Dendritic cell treated with granulocyte-macrophage colony-stimulating factor and Interleukin-4, amounts not matched to agents 40 ng/mL and 50 ng/mL, for 4 days (primary cell): ENCODE measurements around the gene ARHGAP15.

Experiments
- H3K27ac Mint-ChIP-seq: one replicate; pipeline ENCODE4 v1.8.0; 2022; ENCODE audit warnings: mild to moderate bottlenecking, mixed read lengths
- H3K27me3 Mint-ChIP-seq: one replicate; pipeline ENCODE4 v1.8.0; 2022; ENCODE audit warnings: mild to moderate bottlenecking, mixed read lengths
- H3K36me3 Mint-ChIP-seq: one replicate; pipeline ENCODE4 v1.8.0; 2022; ENCODE audit warnings: low read depth, mixed read lengths
- H3K4me1 Mint-ChIP-seq: one replicate; pipeline ENCODE4 v1.8.0; 2022; ENCODE audit warnings: low read depth, mixed read lengths
- H3K4me3 Mint-ChIP-seq: one replicate; pipeline ENCODE4 v1.8.0; 2022; ENCODE audit warnings: mild to moderate bottlenecking, moderate library complexity, mixed read lengths
- H3K9me3 Mint-ChIP-seq: one replicate; pipeline ENCODE4 v1.8.0; 2022; ENCODE audit warnings: mixed read lengths
- intact Hi-C: fragments of 100-400 bp; cut with micrococcal nuclease; formaldehyde crosslinking; loops from one replicate; pipeline ENCODE4 v1.15.0; 2022

Gene ARHGAP15

GRCh38 chr2:143297182-143297581, 168.0 kb downstream of the ARHGAP15 start:
- no peaks in the 10 kb centered on the region for H3K9me3 Mint-ChIP-seq
- H3K36me3 Mint-ChIP-seq, result no peaks in the 10 kb centered on the region
- no peaks in the 10 kb centered on the region for H3K27me3 Mint-ChIP-seq
- no peak overlapping the region for H3K4me3 Mint-ChIP-seq
- intact Hi-C loops, result no loop called here
- no peak overlapping the region for H3K27ac Mint-ChIP-seq
- no peaks in the 10 kb centered on the region for H3K4me1 Mint-ChIP-seq

GRCh38 chr2:143300536-143300935, 171.3 kb downstream of the ARHGAP15 start:
- no peak overlapping the region for H3K27ac Mint-ChIP-seq
- H3K9me3 Mint-ChIP-seq, result no peaks in the 10 kb centered on the region
- H3K27me3 Mint-ChIP-seq, result no peaks in the 10 kb centered on the region
- no peaks in the 10 kb centered on the region for H3K36me3 Mint-ChIP-seq
- H3K4me3 Mint-ChIP-seq, result no peak overlapping the region
- H3K4me1 Mint-ChIP-seq, result no peaks in the 10 kb centered on the region
- intact Hi-C loops, result no loop called here

- H3K9me3 Mint-ChIP-seq, result no peaks in the 10 kb centered on the region
- H3K4me3 Mint-ChIP-seq, result no peak overlapping the region
- H3K36me3 Mint-ChIP-seq, result no peaks in the 10 kb centered on the region
- no peaks in the 10 kb centered on the region for H3K27me3 Mint-ChIP-seq
- H3K27ac Mint-ChIP-seq, result no peak overlapping the region
- no peaks in the 10 kb centered on the region for H3K4me1 Mint-ChIP-seq
- intact Hi-C loops, result no loop called here
Observed at GRCh38 chr2:143311426-143311825, 182.2 kb downstream of the ARHGAP15 start.

- Mint-ChIP-seq H3K4me3 (no peak overlapping the region), H3K27me3 (no peaks in the 10 kb centered on the region), H3K27ac (no peak overlapping the region), H3K4me1 (no peaks in the 10 kb centered on the region), H3K36me3 (no peaks in the 10 kb centered on the region), H3K9me3 (no peaks in the 10 kb centered on the region)
- intact Hi-C loops, result no loop called here
Observed at GRCh38 chr2:143312441-143312840, 183.2 kb downstream of the ARHGAP15 start.

GRCh38 chr2:143313861-143314260, 184.6 kb downstream of the ARHGAP15 start:
- Mint-ChIP-seq H3K36me3 (peaks cover 9% of the 10 kb centered on the region), H3K4me3 (no peak overlapping the region), H3K27ac (no peak overlapping the region), H3K4me1 (no peaks in the 10 kb centered on the region), H3K9me3 (no peaks in the 10 kb centered on the region), H3K27me3 (no peaks in the 10 kb centered on the region)
- intact Hi-C loops, result no loop called here

GRCh38 chr2:143321994-143322393, 192.8 kb downstream of the ARHGAP15 start:
- Mint-ChIP-seq H3K27me3 (no peaks in the 10 kb centered on the region), H3K27ac (no peak overlapping the region), H3K9me3 (no peaks in the 10 kb centered on the region), H3K4me1 (peaks cover 16% of the 10 kb centered on the region), H3K36me3 (peaks cover 17% of the 10 kb centered on the region), H3K4me3 (no peak overlapping the region)
- intact Hi-C loops, result no loop called here

- H3K4me3 Mint-ChIP-seq, result no peak overlapping the region
- H3K27ac Mint-ChIP-seq, result no peak overlapping the region
- no peaks in the 10 kb centered on the region for H3K27me3 Mint-ChIP-seq
- H3K36me3 Mint-ChIP-seq, result no peaks in the 10 kb centered on the region
- H3K9me3 Mint-ChIP-seq, result no peaks in the 10 kb centered on the region
- intact Hi-C loops, result no loop called here
- H3K4me1 Mint-ChIP-seq, result no peaks in the 10 kb centered on the region
Observed at GRCh38 chr2:143329288-143329687, 200.1 kb downstream of the ARHGAP15 start.

- Mint-ChIP-seq H3K36me3 (no peaks in the 10 kb centered on the region), H3K27ac (no peak overlapping the region)
Observed at GRCh38 chr2:143333168-143333791, 204.1 kb downstream of the ARHGAP15 start.

GRCh38 chr2:143333847-143334246, 204.6 kb downstream of the ARHGAP15 start:
- H3K27me3 Mint-ChIP-seq, result no peaks in the 10 kb centered on the region
- no peak overlapping the region for H3K27ac Mint-ChIP-seq
- intact Hi-C loops, result no loop called here
- no peaks in the 10 kb centered on the region for H3K36me3 Mint-ChIP-seq
- H3K4me1 Mint-ChIP-seq, result no peaks in the 10 kb centered on the region
- no peak overlapping the region for H3K4me3 Mint-ChIP-seq
- no peaks in the 10 kb centered on the region for H3K9me3 Mint-ChIP-seq

More at GRCh38 chr2:143333168-143333791, 204.1 kb downstream of the ARHGAP15 start:
- intact Hi-C loops, result no loop called here
- H3K9me3 Mint-ChIP-seq, result no peaks in the 10 kb centered on the region
- H3K4me3 Mint-ChIP-seq, result no peak overlapping the region
- no peaks in the 10 kb centered on the region for H3K27me3 Mint-ChIP-seq
- no peaks in the 10 kb centered on the region for H3K4me1 Mint-ChIP-seq

- no peaks in the 10 kb centered on the region for H3K4me1 Mint-ChIP-seq
- H3K4me3 Mint-ChIP-seq, result no peak overlapping the region
- H3K27ac Mint-ChIP-seq, result no peak overlapping the region
- intact Hi-C loops, result no loop called here
- no peaks in the 10 kb centered on the region for H3K27me3 Mint-ChIP-seq
- no peaks in the 10 kb centered on the region for H3K9me3 Mint-ChIP-seq
- H3K36me3 Mint-ChIP-seq, result no peaks in the 10 kb centered on the region
Observed at GRCh38 chr2:143334837-143335236, 205.6 kb downstream of the ARHGAP15 start.

GRCh38 chr2:143336719-143337210, 207.5 kb downstream of the ARHGAP15 start:
- Mint-ChIP-seq H3K27me3 (no peaks in the 10 kb centered on the region), H3K9me3 (no peaks in the 10 kb centered on the region), H3K36me3 (no peaks in the 10 kb centered on the region), H3K4me1 (no peaks in the 10 kb centered on the region), H3K4me3 (no peak overlapping the region), H3K27ac (no peak overlapping the region)
- intact Hi-C loops, result no loop called here

- H3K27me3 Mint-ChIP-seq, result no peaks in the 10 kb centered on the region
- H3K4me3 Mint-ChIP-seq, result no peak overlapping the region
- H3K4me1 Mint-ChIP-seq, result no peaks in the 10 kb centered on the region
- no peak overlapping the region for H3K27ac Mint-ChIP-seq
- intact Hi-C loops, result no loop called here
- no peaks in the 10 kb centered on the region for H3K9me3 Mint-ChIP-seq
- no peaks in the 10 kb centered on the region for H3K36me3 Mint-ChIP-seq
Observed at GRCh38 chr2:143341478-143341877, 212.3 kb downstream of the ARHGAP15 start.

- H3K27ac Mint-ChIP-seq, result no peak overlapping the region
- H3K36me3 Mint-ChIP-seq, result no peaks in the 10 kb centered on the region
- H3K4me1 Mint-ChIP-seq, result no peaks in the 10 kb centered on the region
- no peaks in the 10 kb centered on the region for H3K27me3 Mint-ChIP-seq
- no peak overlapping the region for H3K4me3 Mint-ChIP-seq
- H3K9me3 Mint-ChIP-seq, result no peaks in the 10 kb centered on the region
- intact Hi-C loops, result no loop called here
Observed at GRCh38 chr2:143344780-143345179, 215.6 kb downstream of the ARHGAP15 start.

GRCh38 chr2:143345887-143346787, 216.9 kb downstream of the ARHGAP15 start:
- no peaks in the 10 kb centered on the region for H3K27me3 Mint-ChIP-seq
- H3K4me1 Mint-ChIP-seq, result no peaks in the 10 kb centered on the region
- no peaks in the 10 kb centered on the region for H3K36me3 Mint-ChIP-seq
- intact Hi-C loops, result no loop called here
- no peak overlapping the region for H3K4me3 Mint-ChIP-seq
- no peak overlapping the region for H3K27ac Mint-ChIP-seq
- no peaks in the 10 kb centered on the region for H3K9me3 Mint-ChIP-seq
